GM18861 (cell line): Measurements from ENCODE around the gene DTNB.

Experiments
- ATAC-seq: cut with Tn5 transposase; IDR thresholded peaks from one replicate; pipeline ENCODE4 v1.9.1; 2021; ENCODE audit not compliant: unreplicated experiment

Gene DTNB

DNA sequence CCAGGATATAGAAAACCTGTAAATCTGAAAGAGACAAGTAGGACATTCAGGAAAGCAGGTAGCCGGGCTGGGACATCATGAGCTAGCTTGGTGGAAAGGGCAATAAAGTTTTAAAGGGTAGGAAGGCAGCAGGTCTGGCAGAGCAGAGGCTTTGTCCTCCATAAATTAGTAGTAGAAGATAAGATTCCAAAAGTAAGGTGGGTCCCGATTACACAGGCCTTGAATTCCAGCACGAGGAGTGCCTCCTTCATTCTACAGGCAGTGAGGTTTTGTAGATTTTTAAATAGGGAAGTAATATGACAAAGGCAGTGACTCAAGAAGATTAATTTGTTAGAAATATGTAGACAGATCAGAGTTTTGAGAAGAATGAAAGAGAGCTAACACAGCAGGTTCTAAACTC is 160.7 kb downstream of the DTNB start:
- no peak for ATAC-seq

DNA sequence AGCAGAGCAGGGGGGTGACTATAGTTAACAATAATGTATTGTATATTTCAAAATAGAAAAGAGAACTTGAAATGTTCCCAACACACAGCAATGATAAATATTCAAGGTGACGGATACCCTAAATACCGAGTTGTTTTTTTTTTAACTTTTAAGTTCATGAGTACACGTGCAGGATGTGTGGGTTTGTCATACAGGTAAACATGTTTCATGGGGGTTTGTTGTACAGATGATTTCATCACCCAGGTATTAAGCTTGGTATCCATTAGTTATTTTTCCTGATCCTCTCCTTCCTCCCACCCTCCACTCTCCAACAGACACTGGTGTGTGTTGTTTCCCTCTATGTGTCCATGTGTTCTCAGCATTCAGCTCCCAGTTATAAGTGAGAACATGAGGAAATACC is 167.2 kb downstream of the DTNB start:
- no peak for ATAC-seq

DNA sequence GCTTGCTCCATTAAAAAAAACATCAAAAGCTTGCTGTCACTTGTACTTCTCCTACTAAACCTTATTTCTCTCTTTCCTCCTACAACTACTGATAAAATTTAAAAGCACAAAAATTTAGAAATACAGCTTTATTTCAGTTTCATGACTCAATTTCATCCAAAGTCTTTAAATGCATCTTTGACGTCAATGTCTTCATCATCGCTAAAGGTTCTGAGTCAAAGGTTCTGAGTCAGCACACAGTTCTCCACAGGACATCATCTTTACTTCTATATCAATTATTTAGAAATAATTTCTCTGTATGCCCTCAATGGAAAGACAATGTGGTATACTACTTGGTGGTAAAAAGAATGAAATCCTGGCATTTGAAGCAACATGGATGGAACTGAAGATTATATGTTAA is 167.8 kb downstream of the DTNB start:
- no peak for ATAC-seq

DNA sequence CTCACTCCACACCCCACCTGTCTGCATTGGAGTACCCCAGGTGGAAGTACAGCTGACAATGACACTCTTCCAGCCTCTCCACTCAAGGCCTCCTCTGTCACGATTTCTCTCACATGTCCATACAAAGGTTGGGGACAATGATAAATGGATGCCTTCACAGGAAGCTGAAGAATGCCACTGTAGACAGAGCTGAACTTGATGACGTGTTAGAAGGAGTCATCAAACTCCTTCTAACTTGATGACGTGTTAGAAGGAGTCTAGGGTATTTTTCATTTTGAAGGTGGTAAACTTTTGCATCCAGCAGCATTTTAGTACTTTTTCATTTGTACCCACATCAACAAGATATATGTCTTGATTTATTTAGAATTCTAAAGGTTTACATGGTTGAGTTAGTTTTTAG is 168.2 kb downstream of the DTNB start:
- no peak for ATAC-seq

DNA sequence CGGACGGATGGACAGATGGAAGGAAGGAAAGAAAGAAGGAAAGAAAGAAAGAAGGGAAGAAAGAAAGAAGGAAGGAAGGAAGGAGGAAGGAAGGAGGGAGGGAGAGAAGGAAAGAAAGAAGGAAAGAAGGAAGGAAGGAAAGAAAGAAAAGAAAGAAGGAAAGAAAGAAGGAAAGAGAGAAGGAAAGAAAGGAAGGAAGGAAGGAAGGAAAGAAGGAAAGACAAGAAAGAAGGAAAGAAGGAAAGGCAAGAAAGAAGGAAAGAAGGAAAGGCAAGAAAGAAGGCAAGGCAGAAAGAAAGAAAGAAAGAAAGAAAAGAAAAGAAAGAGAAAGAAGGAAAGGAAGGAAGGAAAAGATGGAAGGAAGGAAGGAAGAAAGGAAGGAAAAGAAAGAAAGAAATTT is 169.1 kb downstream of the DTNB start:
- no peak for ATAC-seq

DNA sequence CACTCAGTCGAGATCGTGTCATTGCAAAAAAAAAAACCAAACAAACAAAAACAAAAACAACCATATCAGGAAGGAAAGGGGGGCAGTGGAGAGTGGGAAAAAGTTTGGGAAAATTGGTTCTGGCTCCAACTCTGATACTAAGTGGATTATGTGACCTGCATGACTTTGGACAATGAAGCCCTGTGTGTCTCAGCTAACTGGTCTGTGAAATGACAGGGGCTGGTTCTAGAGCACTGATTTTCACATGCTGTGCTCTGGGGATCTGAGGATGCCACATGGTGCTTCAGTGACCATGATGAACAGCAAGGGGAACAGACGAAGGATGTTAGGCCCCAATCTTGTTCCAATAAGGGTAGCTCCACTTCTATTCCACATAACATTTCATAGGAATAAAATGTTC is 174.2 kb downstream of the DTNB start:
- no peak for ATAC-seq

DNA sequence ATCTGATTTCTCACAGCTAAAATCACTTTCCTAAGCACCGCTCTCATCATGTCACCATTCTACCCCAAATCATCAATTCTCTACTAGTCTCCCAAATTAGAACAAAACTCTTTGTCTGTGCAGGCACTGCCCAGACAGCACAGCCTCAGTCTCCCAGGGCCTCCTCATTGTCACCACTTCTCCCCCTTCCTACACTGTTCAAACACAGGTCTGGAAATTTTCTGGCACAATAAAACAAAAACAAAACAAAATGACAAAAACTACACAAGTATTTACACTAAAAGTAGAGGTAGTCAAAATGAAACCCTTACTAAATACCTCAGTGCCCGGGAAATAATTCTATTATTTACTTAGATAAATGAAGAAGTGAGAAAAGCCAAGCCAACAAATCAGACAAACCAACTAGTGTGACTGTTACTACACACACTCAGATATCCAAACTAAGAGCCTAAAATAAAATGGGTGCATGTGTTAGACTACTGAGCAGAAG is 175.4 kb downstream of the DTNB start:
- peak; percentile 73 for ATAC-seq

DNA sequence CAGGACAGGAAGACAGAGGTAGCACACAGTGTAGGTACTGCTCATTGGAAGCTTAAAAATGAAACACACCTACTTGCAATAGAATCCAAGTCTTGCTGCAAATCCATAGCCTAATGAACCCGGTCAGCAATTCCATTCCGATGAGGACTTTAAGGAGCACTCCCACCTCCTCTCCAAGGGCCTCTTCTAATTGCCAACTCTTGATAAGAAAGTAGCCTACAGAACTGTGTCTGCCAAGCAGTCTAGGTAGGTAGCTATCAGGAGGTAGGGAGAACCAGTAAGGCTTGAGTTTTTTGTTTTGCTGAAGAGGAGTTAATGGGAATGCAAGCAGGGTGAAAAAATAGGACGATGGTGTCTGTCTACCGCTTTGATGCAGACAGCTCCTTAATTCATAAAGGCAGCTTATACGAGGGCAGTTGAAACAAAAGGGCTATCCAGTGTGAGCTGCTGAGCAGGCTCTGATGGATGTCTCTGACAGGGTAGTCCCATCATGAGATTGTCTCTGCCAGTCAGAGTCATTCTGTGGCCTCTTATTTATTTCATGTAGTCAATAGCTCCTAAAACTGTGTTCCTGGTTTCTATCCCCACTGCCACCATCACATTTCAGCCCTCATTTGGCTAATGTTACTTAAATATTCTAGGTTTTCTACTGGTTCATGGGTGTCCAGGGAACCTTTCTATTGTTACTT is 176.0 kb downstream of the DTNB start:
- no peak for ATAC-seq

DNA sequence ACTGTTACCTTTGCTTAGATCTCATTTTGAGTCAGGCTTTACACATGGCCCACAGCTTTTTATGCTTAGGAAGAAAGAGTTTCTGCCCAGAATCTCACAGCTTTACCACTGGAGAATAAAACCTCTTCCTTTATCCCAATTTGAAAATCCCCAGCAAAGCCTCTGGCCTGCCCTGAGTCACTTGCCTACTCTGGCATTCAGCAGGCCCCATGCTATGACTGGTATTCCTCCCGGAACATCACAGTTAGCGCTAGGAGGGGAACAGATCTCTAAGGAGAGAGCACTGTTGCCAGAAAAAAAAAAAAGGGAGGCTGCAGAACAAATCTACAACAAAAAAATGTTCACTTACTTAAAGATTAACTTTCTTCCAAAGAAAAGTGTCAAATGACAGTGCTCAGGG is 178.8 kb downstream of the DTNB start:
- ATAC-seq = no peak

DNA sequence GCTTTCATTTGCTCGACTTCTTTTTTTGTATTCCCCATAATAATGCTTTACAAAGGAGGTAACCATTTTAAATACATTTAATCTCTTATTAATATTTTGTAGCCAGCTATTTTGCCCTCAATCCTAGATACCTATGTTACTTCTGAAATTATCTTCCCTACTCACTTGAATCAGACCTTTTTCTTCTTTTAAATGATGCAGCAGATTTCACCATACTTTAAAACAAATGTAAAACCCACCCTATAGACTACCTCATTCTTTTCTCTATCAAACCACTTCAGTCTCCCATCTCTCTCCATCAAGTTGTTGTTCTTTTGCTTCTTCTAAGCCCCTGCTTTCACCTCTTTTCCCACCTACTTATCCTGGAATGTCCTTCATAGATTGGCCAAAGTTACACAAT is 180.2 kb downstream of the DTNB start:
- no peak for ATAC-seq

DNA sequence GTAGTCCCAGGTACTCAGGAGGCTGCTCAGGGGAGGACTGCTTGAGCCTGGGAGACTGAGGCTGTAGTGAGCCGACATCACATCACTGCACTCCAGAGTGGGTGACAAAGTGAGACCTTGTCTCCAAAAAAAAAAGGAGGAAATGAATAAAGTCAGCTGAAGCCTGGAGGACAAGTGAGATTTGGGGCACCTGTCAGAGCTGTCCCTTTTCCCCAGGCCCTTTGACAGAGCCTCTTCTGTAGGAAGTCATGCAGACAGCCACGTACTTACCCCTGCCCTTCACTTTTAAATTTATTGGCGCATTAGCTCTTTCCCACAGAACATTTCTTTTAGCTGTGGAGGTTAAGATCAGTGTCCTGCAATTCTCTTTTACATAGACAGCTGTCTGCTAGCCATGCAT is 180.7 kb downstream of the DTNB start:
- ATAC-seq = no peak

DNA sequence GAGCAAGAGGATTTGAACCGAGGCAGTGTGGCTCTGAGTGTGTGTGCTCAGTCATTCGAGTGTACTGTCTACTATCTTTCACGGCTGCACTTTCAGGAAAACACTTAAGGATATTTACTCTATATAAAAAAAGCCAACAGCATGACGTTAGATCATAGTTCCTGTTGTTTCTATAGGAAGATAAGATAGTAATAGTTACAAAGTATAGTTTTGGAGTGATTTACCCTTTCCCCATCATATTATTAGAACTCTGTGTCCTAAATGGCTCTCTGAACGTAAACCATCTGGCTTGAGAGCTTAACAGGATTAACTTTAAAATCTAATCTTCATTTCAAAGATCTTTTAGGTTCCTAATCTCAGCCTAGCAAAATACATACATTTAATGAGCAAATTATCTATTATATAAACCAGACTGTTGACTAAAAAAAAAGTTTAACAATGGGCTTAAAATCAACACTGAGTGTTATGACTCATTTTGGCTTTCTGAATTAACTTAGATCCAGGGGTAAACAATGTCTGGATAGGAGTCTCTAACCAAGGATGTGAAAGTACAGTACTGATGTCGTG is 181.3 kb downstream of the DTNB start:
- no peak for ATAC-seq

DNA sequence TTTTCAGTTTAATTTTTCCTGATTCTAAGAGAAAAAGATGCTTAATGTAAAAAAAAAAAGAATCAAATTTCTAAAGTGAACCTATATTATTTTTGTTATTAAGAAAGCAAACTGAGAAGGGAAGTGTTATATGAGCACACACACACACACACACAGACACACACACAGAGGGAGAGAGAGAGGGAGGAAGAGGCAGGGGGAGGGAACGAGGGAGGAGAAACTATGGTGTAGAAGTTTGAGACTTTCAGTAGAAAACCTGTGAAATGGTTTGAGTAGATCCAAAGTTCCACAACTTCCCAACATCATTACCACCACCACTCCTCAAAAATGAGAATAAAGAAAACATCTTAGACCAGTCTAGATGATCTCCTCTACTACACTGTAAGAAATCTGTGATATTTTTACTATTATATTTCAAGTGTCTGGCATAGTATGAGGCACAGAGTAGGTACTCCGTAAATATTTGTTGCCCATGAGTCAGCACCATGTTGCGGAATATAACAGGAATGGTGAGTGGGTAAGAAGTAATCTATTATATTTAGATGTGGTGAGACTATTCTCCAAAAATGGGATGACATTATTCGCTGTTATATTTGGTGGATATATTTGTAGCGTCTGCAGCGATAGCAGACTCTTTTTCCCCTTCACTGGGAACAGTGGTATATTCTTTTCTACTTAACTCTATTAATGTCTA is 182.2 kb downstream of the DTNB start:
- ATAC-seq = no peak

DNA sequence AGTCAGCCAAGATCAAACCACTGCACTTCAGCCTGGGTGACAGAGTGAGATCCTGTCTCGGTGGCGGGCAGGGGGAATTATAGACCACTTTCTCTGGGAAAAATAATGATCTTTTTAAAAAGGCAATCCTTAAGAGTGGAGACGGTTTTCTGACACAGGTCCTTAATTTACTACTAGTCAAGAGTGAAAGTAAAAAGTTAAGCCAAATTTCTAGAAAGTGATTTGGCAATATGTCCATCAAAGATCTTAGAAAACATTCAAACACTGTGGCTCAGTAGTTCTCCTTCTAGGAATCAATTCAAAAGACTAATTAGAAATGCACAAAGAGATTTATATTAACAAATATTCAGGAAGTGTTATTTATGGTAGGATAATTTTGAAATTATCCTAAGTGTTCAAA is 183.2 kb downstream of the DTNB start:
- ATAC-seq = no peak

DNA sequence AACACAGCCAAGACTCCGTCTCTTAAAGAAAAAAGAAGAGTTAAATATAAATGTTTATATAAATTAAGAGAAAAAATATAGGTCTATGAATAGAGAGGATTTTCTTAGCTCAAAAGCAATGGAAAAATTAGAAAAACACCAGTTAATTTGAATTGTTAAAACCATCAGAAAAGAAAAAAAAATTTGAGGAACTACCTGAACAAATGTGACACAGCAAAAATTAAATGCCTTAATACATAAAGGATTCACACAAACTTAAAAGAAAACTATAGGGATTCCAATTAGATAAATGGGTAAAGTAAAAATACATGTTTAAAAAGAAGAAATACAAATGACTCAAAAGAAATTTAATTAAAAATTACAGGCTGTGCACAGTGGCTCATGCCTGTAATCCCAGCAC is 183.7 kb downstream of the DTNB start:
- no peak for ATAC-seq

DNA sequence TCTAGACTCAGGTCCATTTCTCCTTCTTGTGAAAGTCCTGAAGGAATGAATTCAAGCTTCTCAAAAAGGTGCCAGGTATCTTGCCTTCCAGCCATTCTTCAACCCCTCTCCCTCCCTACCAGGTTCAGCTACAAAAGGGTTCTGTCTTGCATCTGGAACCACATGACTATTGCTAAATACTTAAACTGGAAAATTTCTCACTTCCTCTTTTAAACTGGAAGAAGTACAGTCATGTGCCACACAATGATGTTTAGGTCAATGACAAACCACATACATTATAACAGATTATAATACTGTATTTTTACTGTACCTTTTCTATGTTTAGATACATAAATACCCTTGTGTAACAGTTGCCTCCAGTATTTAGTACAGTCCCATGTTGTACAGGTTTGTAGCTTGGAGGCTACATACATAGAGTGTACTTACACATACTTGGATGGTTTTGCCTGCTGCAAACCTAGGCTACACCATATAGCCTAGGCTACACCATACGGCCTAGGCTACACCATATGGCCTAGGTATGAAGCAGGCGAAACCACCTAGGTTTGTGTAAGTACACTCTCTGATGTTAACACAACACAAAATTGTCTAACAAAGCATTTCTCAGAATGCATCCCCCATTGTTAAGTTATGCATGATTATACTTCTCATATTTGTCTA is 189.6 kb downstream of the DTNB start:
- peak; percentile 82 for ATAC-seq

DNA sequence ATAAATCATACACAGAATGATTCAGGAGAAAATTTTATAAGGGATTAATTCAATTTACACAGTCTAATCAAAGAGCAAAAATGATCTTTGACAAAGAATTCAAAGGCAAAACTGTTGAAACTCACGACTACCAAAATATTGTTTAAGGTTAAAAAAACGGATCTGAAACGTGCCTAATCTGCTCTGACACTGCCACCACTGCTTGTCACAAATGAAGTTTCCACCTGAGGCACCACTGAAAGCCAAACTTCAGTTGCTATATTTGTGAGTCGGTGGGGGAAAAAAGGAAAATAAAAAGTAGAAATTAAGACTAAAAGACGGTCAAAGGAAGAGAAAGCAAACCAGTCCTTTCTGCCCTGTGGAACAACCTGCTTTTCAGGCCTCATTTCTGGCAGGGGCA is 191.0 kb downstream of the DTNB start:
- ATAC-seq = no peak

DNA sequence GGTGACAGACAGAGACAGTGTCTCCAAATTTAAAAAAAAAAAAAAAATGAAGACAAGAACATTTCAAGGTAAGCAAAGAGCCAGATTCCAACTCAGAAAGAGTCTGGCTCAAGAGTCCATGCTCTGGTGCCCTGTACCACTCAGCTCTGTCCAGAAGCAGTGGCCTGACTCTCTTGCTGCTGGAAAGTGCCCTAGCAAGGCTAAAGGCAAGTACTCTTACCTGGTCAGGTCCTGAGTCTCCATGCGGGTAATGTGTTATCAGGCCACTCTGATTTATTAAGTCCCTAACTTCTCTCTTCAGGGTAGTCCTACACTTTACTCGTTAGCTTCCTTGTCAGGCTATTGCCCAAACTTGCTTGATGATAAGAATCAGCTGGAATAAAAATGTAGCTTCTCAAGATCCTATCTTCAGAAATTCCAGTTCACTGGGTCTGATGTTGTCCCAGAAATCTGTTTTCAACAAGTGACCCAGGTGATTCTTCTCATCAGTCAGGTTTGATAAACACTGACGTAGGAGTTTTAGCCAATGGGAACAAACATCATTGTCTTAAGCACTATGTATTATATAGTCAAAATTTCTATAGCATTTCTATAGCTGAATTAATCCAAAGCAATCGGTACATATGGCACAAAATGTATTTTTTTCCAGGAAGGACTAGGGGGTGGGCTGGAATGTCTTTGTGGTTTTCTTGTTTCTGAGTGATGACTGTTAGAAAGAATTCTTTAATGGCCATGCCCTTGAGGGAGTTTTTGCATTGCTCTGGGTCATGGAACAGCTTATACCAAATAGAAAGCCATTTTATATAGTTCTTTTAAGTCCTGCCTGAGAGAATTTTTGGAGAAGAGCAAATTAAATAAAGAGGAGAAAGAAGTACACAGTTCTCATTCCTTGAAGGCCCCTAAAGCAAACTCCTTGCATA is 191.7 kb downstream of the DTNB start:
- no peak for ATAC-seq

DNA sequence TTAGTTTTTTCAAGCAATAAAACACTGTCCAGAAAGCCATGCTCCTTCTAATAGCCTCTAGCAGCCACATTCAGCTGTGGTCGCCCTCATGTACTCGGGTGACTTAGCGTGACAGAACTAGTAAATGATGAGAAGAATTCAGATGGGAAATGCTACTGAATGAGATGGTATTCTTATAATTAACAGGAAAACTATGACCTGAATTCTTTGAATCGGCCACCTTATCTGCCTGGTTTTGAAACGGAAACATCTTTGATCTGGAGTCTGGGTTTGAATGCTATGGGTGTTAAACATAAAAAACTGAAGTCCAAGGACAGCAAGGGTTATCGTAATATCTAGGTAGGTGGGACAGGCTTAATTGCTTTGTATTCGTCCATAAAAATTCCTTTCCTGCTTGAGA is 192.8 kb downstream of the DTNB start:
- no peak for ATAC-seq

DNA sequence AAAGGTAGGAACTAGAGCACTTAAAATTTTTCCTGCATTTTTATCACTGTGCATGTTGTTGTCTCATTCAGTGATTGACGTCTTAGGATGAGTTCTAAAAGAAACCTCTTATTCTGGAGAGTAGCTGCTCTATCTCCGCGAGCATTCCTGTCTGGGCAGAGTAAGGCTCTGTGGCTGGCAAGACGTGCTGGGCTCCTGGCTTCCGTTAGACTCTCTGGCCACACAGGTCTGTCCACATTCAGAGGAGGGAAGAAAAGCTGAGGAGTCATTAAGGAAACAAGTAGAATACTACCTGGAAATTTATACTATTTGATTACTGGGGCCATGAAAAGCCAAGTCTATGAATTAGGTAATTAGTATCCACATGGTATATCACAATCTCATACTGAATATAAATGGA is 193.6 kb downstream of the DTNB start:
- no peak for ATAC-seq

DNA sequence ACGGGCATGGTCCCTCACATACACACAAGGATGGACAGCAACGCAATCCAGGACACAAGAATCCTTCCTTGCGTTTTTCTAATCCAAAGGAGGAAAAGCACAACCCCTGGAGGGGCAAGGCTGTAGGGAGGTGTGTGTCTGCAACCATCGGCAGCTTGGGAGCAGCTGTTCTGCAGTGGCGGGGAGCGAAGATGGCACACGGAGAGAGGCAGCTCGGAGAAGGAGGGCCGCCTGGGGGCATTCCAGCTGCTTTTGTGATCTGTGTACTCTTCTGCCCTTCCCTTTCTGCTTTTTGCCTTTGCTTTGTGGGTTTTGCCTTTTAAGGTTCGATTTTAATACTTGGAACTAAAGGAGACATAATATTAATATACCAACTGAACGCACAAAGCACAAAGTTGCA is 194.6 kb downstream of the DTNB start:
- no peak for ATAC-seq
